Stimulated activated CD4-positive, alpha-beta T cell treated with anti-CD3 and anti-CD28 coated beads, Interleukin-2, amount 100 ng/mL, for 48 hours (primary cell): Measurements from ENCODE around the gene OR13J1.
"Not testable (repeated sequence)": the region's sequence is repeated elsewhere in the genome, so short reads cannot be mapped to it uniquely, and the experiment has no call there.

Experiments used
- DNase-seq, 2 donors: peaks; one replicate each; pipeline ENCODE4 v3.0.0-alpha.2; 2020

The OR13J1 gene

DNA sequence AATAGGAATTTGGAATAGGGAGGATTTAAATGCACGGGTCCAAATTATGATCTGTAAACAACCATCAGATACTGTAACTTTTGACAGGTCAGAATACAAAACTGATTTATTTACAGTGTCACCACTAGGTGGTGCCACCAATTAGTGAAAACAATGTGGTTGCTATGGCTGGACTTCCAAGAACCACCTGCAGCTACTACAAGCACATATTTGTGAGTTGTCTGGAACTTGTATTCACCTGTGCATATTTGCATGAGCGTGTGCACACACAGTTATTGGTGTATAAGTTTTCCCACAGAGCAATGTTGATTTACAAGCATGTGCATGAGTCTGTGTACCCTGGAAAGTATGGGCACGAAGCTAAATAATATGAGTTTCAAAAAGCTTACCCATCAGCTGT, 32.8 kb upstream of the OR13J1 start:
- peak in 1 of 2 donors; percentile 45 for DNase-seq

DNA sequence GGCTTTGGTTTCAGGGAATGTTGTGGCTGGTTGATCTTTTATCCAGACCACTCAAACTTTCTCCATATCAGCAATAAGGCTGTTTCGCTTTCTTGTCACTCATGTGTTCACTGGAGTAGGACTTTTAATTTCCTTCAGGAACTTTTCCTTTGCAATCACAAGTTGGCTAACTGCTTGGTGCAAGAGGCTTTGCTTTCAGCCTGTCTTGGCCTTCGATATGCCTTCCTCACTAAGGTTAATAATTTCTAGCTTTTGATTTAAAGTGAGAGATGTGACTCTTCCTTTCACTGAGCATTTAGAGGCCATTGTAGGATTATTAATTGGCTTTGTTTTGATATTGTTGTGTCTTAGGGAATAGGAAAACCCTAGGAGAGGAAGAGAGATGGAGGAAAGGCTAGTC, 28.8 kb upstream of the OR13J1 start:
- DNase-seq, result no peak

DNA sequence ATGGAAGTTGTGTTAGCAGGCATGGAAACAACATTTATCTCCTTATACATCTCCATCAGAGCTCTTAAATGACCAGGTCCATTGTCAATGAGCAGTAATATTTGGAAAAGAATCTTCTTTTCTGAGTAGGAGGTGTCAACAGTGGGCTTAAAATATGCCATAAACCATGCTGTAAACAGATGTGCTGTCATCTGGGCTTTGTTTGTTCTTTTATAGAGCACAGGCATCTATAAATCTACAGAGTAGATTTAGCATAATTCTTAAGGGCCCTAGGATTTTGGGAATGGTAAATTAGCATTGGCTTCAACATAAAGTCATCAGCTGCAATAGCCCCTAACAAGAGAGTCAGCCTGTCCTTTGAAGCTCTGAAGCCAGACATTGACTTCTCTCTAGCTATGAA, 28.1 kb upstream of the OR13J1 start:
- DNase-seq, result no peak

DNA sequence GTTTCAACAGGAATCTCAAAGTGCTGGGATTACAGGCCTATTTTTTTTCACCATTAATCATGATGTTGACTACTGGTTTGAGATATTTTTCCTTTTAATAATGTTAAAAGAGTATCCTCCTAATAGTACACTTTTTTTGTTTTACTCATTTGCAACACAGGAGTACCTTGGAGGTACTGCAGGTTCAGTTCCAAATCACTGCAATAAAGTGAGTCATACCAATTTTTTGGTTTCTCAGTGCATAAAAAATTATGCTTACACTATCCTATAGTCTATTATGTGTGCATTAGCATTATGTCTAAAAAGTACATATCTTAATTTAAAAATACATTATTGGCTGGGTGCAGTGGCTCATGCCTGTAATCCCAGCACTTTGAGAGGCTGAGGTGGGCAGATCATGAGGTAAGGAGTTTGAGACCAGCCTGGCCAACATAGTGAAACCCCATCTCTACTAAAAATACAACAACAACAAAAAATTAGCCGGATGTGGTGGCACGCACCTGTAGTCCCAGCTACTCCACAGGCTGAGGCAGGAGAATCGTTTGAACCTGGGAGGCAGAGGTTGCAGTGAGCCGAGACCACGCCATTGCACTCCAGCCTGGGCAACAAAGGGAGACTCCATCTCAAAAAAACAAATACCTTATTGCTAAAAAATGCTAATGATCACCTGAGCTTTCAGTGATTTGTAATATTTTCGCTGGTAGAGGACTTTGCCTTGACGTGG, 27.3 kb upstream of the OR13J1 start:
- not testable (repeated sequence) for DNase-seq

DNA sequence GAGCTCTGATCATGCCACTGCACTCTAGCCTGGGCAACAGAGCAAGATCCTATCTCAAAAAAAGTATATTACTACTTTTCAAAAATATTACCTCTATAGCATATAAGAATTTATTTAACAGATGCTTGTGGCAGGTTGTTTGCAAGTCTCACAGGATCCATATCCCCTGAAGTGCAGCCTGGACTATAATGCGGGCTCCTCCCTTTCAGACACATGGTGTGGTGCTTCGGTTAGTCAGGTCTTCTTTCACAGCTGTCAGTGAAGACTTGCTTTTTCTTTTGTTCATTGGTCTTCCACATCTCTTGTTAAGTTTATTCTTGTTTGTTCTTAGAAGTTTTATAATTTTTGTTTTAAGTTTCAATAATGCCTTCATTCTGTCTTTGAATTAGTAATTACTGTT, 26.4 kb upstream of the OR13J1 start:
- DNase-seq, result no peak

DNA sequence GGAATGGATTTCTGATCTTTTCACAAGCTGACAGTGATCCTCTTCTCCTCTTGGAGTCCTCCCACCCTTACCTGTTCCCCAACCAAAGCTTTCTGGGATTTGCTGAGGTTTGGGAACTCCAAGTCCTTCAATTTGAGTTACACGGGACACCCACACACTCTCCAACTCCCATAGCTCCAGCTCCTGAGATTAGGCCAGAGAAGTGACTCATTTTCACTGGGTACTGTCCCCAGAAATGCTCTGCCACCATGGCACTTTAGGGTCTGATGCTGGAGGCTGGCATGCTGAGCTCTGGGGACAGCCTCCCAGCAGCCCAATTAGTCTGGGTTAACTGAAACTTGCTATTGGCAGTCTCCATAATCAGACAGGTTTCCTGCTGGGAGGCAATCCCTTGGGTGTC, 21.9 kb upstream of the OR13J1 start:
- DNase-seq, result no peak

DNA sequence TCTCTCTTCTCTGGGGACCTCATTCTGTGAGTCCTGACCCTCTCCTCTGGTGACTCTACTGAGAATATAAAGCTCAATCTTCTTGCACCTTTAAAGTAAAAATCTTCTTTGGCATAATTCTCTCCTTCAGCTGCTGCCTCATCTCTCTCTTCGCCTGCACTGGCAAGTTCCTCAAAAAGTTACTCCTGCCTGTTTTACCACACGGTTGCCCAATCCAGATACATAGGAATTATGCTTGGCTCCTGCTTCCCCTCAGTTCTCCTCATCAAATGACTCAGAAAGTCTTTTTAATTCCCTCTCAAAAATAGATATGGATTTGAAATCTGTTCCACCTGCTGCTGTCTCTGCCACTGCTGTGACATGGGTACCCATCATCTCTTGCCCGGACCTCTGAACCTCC, 21.4 kb upstream of the OR13J1 start:
- no peak for DNase-seq

DNA sequence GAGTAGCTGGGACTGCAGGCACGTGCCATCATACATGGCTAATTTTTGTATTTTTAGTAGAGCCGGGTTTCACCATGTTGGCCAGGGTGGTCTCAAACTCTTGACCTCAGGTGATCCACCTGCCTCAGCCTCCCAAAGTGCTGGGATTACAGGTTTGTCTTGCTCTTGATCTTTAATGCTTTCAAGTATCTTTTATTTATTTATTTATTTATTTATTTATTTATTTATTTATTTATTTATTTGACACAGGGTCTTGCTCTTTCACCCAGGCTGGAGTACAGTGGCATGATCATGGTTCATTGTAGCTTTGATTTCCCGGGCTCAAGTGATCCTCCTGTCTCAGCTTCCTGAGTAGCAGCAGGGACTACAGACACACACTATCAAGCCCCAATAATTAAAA, 14.7 kb upstream of the OR13J1 start:
- not testable (repeated sequence) for DNase-seq

DNA sequence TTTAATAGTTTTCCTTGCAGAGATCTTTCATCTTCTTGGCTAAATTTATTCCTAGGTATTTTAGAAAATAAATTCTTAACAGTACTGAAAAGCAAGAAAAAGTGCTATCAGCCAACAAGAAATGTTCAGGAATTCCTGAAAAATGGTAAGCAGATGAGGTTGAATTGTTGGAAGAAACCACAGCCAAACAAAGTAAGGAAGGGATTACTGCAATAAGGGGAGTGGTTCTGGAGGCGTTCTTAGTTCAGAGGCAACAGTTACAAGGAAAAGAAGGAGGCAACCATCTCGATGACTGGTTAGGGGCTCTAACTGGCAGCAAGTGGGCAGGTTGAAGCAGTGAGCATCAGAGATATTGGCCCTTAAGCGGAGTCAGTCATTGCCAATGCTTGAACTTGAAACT, 12.8 kb upstream of the OR13J1 start:
- no peak for DNase-seq

DNA sequence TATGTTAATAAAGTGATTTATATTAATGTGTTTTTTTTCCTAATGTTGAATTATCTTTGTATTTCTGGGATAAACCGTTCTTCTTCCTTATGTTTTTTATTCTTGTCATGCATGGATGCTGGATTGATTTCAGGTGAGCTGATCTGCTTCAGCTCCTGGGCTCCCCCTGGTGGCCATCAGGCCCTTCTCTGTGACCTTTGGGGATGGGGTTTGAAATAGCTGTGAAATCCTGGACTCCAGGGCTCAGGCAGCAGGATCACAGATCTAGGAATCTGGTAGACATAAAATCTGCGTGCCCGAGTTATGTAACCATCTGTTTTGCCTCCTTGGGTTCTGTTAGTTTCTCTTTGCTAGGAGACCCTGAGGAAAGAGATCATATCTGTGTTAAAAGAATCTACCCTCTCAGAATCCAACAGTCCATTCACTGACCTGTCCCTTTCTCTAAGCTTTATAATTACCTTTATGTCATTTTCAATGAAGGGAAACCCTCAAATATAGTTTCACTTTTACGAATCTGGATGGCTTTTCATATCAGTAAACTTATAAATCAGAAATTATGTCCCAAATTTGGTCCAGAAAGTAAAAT, 12.2 kb upstream of the OR13J1 start:
- peak; percentile 77 to 82 for DNase-seq

DNA sequence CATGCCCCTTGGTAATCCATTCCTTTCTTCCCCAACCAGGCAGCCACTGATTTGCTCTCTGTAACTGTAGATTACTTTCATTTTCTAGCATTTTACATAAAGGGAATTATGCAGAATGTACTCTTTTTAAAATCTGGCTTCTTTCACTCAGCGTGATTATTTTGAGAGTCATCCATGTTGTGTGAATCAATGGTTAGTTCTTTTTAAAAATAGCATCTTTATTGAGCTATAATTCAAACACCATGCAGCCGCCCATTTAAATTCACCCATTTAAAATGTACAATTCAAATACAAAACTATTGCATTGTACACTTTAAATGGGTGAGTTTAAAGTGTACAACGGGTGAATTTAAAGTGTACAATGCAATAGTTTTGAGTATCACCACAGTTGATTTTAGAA, 2.3 kb upstream of the OR13J1 start:
- no peak for DNase-seq

DNA sequence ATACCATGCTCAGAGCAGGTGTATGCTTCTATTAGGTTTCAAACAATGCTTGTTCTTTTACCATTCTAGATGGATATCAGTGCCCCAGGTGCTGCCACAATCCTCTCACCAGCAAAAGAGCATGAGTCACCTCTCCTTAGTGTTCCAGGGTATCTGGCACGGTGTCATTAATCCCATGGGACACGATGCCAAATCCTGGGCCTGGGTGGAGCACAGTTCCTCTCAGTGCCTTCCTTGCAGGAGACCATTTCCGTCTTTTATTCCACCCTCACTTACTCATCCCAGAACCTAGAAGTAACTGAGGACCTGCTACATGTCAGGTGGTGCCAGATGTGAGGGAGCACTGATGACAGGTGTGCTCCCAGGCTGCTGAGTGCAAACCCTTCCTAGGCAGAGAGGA, 1.3 kb upstream of the OR13J1 start:
- DNase-seq, result no peak

DNA sequence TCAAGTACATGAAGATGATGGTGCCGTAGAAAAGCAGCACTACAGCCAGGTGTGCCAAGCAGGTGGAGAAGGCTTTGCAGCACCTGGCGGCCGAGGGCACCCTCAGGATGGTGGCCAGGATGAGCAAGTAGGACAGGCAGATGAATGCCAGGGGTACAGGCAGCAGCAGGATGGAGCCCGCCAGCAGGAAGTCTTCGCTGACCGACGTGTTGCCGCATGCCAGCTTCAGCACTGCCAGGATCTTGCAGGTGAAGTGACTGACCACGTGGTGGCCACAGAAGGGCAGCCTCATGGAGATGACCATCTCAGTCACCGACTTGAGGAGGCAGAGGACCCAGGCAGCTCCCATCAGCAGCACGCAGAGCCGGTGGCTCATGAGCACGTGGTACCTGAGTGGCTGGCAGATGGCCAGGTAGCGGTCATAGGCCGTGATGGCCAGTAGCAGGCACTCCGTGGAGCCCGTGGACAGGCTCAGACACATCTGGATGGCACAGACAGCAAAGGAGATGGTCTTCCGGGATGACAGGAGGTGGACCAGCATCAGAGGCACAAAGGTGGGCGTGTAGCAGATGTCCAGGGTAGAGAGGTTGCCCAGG, 482 bp downstream of the OR13J1 start:
- no peak for DNase-seq

DNA sequence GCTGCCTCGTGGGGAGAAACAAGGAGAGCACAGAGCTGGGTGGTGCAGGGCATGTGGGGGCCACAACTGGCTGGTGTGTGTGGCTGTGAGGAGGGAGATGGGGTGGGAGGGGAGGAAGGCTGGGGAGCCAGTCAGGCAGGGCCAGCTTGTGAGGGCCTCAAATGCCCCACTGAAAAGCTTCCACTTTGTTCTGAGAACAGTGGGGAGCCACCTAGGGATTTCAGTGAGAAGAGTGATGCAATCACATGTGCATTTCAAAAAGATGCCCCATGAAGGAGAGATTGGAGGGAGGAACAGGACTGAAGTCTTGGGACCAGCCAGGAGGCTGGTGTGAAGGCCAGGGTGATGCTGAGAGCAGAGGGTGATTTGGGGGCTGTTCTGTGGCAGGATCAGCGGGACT, 1.3 kb downstream of the OR13J1 start:
- DNase-seq, result no peak

DNA sequence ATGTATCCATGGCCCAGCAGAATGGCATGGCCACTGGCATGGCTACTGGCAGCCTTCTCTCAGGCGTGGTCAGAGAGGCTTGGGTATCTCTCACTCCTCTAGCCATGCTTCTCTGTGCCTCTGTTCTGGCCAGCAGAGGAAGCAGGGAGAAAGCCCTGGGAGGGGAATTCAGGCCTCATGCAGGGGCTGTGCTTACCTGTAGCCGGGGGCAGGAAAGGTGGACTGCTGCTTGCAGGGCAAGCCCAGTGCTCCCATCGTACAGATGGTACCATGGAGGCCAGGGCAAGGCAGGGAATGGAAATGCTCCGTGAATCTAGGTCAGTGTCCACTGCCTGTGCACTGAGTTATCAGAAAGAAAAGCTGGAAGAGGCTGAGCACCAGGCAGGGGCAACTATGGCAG, 2.7 kb downstream of the OR13J1 start:
- no peak for DNase-seq

DNA sequence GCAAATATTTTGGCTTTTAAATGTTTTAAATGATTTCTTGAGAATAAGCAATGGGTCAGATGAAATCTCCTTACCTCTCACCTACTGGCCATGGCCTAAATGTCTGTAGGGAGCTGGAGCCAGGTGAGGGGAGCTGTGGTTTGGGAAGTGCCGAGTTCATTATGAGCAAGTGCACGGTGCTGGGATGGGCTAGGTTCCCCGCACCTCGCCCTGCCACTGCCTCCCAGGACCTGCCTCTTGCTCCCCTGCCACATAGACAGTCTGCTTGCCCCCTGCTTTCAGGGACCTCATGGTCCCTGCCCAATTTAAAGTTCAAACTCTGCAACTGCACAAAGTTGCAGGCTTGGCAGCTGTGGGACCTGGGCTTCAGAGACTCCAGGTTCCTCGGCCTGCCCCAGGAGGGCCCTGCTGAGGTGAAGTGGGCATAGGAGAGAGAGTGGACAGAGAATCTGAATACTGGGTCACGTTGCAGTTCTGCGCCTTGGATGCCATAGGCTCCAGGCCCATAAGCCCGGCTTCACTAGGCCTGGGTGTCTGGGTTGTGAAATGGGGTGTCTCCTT, 5.4 kb downstream of the OR13J1 start:
- DNase-seq, result no peak

DNA sequence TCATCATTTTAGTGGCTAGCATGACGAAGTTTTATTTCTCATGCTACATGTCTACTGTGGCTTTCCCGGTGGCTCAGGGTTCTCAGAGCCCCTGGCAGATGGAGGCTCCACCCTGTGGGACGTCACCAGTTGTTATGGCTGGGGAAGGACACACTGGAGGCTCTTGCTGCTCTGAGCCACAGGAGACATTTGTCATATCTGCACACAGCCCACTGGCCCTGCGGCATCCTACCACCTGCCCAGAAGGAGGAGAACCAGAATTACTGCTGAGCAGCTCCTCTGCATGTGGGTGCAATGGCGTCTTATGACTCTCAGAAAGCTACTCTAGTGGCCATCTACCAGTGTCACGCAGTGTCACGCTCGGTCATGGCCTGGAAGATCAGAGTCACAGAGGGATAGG, 6.6 kb downstream of the OR13J1 start:
- DNase-seq, result no peak

DNA sequence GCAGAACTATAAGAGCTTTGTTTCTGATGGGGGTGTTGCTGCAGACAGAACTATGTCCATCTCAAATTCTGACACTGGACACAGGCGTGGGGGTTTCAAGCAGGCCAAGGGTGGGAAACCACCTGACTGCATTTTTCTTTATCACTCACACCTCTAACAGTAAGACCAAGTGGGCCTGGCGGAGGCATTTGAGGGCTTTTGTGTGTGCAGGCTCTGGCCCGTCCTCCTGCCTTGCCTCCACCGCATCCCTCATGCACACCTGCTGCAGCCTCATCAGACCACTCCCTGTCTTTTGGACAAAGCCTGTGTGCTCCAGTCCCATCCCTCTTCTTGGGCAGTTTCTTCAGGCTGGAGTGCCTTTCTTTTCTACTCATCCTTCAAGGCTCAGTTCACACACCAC, 7.9 kb downstream of the OR13J1 start:
- DNase-seq, result no peak

DNA sequence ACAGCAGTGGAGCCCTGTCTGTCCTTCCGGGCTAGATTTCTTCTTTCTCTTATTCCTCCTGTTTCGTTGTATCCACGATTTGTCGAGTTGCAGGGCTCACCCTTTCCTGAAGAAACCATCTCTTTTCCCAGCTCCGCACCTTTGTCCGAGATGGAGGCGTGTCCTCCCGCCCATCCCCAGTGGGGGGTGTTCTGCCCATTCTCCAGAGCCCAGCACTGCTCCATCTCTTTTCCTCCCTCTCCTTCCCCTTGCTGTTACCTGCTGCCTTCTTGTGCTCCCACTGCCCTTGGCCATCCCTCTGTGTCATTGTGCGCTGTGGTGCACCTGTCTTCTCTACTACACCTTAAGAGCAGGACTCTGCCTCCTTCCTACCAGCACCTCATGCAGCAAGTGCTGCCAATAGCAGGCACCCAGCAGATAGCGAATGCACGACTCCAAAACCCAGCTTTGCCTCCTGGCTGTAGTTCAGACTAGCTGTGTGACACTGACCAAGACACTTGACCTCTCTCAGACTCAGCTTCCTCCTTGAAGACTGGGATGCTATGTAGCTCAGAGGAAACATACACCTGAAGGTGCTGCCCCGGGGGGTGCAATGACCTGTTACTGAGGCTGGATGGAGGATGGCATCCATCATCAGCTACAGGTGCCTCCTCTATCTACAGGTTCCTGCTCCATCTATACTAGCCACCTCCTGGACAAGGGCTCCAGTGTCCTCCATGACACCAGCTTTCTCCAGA, 8.9 kb downstream of the OR13J1 start:
- no peak for DNase-seq

DNA sequence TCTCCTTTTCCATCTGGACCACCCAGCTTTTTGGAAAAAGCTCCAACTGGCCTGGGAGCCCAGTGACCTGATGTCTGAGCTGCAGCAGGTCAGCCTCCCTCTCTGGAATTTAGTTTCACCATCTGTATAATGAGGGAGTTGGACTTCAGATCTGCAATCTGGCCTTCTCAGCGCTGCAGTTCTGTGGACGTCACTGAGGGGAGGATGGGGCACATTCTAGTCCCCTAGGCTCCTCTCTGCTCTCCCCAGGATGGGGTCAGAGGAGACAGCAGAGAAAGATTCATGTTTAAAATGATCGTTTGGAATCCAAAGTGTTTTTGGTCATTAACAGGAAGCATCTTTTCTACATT, 10.2 kb downstream of the OR13J1 start:
- DNase-seq, result no peak

DNA sequence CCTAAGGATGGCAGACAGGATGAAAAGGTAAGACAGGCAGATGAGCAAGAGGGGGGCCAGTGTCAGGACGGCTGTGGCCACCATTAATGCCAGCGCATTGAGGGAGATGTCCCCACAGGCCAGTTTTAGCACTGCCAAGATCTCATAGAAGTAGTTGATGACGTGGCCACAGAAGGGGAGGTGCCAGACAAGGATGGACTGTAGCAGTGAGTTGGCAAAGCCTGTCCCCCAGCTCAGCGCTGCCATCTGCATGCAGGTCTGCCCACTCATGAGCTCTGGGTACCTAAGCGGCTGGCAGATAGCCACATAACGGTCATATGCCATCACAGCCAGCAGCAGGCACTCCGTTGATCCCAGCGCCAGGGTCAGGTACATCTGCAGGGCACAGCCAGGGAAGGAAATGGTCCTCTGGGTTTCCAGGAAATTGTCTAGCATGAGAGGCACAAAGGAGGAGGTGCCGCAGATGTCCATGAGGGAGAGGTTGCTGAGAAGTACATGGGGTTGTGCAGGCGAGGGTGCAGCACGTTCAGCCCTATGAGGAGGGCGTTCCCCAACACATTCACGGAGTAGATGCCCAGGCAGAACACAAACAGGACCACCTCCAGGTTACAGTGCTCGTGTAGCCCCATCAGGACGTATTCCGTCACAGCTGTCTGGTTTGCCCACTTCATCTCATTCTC, 10.8 kb downstream of the OR13J1 start:
- DNase-seq, result no peak

DNA sequence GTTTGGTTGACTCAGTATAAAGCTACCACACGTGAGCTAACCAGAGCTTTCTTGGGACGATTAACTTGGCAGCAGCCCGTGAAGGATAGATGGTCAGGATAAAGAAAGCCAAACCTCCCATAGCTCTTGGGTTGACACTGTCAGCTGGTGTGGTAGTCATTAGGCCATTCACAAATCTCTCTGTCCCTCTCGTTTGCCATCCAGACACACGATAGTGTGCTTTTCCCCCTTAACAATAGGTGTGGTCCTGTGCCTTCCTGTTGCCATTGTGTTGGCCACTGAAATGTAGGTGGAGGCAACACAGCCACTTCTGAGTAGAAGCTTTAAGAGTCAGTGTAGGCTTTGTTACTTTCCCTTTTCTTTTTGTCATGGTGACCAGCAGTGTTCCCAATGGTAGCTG, 11.7 kb downstream of the OR13J1 start:
- no peak for DNase-seq

DNA sequence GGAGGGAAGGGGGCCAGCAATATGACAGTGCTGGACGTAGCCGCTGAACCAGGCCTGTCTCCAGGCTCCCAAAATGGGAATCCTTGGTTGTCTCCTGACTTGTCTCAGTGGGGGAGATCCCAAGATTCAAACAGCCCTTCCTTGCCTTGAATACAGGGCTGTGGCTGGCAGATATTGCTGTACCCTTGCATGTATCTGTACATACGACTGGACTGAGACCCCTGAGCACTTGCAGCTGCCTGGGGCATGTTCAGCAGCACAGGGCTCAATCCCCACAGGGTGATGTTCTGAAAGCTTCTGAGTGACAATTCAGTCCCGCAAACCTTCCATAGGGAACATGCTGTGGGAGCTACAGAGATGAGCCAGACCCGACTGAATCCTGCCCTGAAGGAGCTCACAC, 13.3 kb downstream of the OR13J1 start:
- DNase-seq, result no peak
